SK-N-SH treated with all-trans-retinoic acid at 6 μM for 48 hours (cell line): Measurements from ENCODE around the gene DRAP1.

Experiments used
- ARNTL ChIP-seq: fragments of 450-650 bp; formaldehyde crosslinking; IDR thresholded peaks from 2 replicates; pipeline ENCODE4 v1.5.0; 2020; ENCODE audit warnings: low read depth, mild to moderate bottlenecking, moderate library complexity, borderline replicate concordance
- ESRRG ChIP-seq: fragments of 250-450 bp; sonication (Bioruptor Pico); IDR thresholded peaks from 2 replicates; pipeline ENCODE4 v1.6.1; 2021; ENCODE audit warnings: mild to moderate bottlenecking
- GLIS3 ChIP-seq: fragments of 250-450 bp; sonication (Bioruptor Pico); IDR thresholded peaks from 2 replicates; pipeline ENCODE4 v1.5.0; 2020; ENCODE audit warnings: mild to moderate bottlenecking, moderate library complexity
- OSR1 ChIP-seq: fragments of 250-450 bp; sonication (Bioruptor Pico); IDR thresholded peaks from 2 replicates; pipeline ENCODE4 v1.8.0; 2022; ENCODE audit warnings: moderate library complexity, mild to moderate bottlenecking, inconsistent platforms
- POU6F1 ChIP-seq: fragments of 250-450 bp; sonication (Bioruptor Pico); IDR thresholded peaks from 2 replicates; pipeline ENCODE4 v1.8.0; 2021; ENCODE audit warnings: low read depth, mild to moderate bottlenecking, moderate library complexity, borderline replicate concordance
- RARB ChIP-seq: fragments of 250-450 bp; sonication (Bioruptor Pico); IDR thresholded peaks from 2 replicates; pipeline ENCODE4 v1.8.0; 2021; ENCODE audit warnings: mild to moderate bottlenecking, moderate library complexity
- ZNF565 ChIP-seq: fragments of 450-650 bp; formaldehyde crosslinking; conservative IDR thresholded peaks from 2 replicates; pipeline ENCODE4 v1.5.0; 2020; ENCODE audit warnings: low read depth, mild to moderate bottlenecking, moderate library complexity
- ZNF70 ChIP-seq: fragments of 450-650 bp; formaldehyde crosslinking; IDR thresholded peaks from 2 replicates; pipeline ENCODE4 v1.5.0; 2020; ENCODE audit warnings: mild to moderate bottlenecking, moderate library complexity

- TF ChIP-seq ESRRG (CRISPR knock-in tag) (no peak), GLIS3 (CRISPR knock-in tag) (no peak), ZNF565 (CRISPR knock-in tag) (no peak), RARB (CRISPR knock-in tag) (no peak), ARNTL (CRISPR knock-in tag) (no peak), POU6F1 (CRISPR knock-in tag) (no peak), ZNF70 (CRISPR knock-in tag) (no peak), OSR1 (CRISPR knock-in tag) (no peak)
Observed at GRCh38 chr11:65903715-65904114, 15.5 kb upstream of the DRAP1 start.
